GM18858 (cell line): ENCODE measurements around the gene S1PR4.
"Not testable (repeated sequence)": the region's sequence is repeated elsewhere in the genome, so short reads cannot be mapped to it uniquely, and the experiment has no call there.

Experiments used
- ATAC-seq: cut with Tn5 transposase; IDR thresholded peaks from one replicate; pipeline ENCODE4 v1.9.1; 2021; ENCODE audit not compliant: unreplicated experiment

The S1PR4 gene

DNA sequence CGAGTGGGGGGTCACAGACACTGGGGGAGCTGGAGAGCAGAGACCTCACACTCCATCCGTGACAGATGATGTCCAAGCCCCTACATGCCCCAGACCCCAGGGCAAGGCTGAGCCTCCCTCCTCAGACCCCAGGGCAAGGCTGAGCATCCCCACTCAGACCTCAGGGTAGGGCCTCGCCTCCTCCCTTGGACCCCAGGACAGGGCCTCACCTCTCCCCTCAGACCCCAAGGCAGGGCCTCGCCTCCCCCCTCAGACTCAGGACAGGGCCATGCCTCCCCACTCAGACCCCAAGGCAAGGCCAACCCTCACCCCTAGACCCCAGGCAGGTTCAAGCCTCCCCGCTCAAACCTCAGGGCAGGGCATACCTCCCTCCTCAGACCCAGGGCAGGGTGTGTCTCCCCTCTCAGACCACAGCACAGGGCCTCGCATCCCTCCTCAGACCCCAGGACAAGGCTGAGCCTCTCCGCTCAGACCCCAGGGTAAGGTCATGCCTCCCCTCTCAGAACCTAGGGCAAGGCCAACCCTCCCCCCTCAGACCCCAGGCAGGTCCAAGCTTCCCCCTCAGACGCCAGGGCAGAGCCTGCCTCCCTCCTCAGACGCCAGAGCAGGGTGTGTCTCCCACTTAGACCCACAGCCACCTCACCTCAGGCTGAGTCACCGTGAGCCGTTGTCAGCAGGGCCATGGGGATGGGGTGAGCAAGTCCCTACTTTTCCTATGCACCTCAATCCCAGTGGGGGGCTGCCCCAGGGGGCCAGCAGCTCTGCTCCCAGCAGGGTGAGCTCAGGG, 1.7 kb upstream of the S1PR4 start:
- no peak for ATAC-seq

GRCh38 chr19:3178973-3179738, 587 bp downstream of the S1PR4 start:
- no peak for ATAC-seq

DNA sequence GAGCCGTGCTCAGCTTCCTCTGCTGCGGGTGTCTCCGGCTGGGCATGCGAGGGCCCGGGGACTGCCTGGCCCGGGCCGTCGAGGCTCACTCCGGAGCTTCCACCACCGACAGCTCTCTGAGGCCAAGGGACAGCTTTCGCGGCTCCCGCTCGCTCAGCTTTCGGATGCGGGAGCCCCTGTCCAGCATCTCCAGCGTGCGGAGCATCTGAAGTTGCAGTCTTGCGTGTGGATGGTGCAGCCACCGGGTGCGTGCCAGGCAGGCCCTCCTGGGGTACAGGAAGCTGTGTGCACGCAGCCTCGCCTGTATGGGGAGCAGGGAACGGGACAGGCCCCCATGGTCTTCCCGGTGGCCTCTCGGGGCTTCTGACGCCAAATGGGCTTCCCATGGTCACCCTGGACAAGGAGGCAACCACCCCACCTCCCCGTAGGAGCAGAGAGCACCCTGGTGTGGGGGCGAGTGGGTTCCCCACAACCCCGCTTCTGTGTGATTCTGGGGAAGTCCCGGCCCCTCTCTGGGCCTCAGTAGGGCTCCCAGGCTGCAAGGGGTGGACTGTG, 1.2 kb downstream of the S1PR4 start:
- no peak for ATAC-seq

GRCh38 chr19:3183721-3184641, 5.4 kb downstream of the S1PR4 start:
- ATAC-seq = no peak

GRCh38 chr19:3184847-3185460, 6.4 kb downstream of the S1PR4 start:
- ATAC-seq = no peak

DNA sequence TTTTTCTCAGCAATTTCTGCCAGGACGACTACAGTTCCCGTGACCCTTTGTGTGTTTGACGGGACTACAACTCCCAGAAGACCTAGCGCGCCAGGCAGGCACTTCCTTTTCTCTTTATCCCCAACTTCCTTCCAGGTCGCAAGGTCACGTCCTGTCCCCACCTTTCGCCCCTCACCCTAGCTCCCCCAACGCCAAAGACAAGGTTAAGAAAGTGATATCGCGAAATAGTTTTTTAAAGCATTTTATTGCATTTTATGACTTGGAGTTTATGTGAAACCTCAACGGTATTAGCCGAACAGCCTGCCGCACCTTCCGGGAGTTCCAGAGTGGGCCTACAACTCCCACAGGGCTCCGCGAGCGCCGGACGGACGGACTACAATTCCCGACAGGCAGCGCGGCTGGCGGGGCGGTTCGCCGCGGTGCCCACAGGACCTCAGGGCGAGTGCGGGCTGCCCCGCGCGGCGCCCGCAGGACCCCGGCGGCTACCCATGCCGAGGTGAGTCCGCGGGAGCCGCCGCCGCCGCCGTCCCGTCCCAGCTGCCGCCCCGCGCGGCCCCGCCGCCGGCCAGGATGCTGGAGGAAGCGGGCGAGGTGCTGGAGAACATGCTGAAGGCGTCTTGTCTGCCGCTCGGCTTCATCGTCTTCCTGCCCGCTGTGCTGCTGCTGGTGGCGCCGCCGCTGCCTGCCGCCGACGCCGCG, 7.0 kb downstream of the S1PR4 start, which contains the start of gene NCLN:
Gene NCLN, plus strand, starts transcription at position 470 of the 699 bp plus-strand sequence. Its CDS starts 101 bp downstream, at position 571.
- ATAC-seq = no peak

DNA sequence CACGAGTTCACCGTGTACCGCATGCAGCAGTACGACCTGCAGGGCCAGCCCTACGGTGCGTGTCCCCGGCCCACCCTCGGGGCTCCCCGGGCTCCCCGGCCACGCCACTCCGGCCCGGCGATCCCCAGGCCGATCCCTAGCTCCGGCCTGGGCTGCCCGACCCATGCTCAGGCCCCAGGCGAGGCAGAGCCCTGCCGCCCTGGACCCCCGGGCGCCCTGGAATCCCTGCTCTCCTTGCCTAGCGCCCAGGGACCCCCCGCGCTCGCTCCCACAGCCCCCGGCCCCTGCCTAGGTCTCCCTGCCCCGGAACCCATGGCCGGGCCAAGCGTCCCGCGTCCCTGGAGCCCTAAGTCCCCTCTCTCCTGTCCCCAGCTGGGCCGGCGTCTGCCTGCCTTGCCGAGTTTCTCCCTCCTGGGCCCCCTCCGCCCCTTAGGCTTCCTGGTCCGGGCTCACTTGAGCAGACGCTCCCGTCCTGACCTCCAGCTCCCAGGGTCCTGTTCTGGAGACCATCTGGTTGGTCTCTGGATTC, 7.7 kb downstream of the S1PR4 start:
- no peak for ATAC-seq

GRCh38 chr19:3186891-3187661, 8.5 kb downstream of the S1PR4 start:
- ATAC-seq = no peak

DNA sequence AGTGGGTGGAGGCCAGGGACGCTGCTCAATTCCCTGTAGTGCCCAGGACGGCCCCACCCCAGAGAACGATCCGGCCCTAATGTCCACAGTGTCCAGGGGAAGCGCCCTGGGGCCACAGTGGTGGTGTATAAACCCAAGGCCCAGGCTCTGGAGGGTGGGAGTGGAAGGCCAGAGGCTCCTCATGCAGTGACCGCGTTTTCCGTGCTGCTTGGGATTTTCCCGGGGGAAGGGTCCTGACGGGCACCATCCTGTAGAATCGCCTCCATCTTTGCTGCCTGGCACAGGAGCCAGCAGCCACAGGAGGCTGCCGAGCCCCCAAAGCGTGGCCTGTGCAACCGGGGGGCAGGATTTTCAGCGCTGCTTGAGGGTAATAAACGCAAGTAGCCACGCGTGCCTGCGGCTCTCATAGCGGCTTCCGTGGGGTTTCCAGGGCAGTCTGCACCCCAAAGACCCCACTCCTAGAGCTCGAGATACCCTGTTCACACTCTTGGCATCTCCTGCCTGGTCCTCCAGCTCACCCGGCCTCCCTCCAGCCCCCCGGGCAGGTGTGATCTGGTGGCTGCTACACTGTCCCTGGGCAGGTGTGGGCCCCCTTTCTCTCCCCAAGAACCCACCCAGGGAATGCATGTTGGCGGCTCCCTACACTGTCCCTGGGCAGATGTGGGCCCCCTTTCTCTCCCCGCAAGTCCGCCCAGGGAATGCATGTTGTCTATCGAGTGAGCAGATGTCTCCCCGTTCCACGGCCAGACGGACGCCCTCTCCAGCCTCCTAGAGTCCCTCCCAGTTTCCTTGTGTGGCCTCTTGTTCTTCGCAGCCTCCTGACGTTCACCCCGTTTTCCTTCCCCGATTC, 9.3 kb downstream of the S1PR4 start:
- ATAC-seq = no peak

DNA sequence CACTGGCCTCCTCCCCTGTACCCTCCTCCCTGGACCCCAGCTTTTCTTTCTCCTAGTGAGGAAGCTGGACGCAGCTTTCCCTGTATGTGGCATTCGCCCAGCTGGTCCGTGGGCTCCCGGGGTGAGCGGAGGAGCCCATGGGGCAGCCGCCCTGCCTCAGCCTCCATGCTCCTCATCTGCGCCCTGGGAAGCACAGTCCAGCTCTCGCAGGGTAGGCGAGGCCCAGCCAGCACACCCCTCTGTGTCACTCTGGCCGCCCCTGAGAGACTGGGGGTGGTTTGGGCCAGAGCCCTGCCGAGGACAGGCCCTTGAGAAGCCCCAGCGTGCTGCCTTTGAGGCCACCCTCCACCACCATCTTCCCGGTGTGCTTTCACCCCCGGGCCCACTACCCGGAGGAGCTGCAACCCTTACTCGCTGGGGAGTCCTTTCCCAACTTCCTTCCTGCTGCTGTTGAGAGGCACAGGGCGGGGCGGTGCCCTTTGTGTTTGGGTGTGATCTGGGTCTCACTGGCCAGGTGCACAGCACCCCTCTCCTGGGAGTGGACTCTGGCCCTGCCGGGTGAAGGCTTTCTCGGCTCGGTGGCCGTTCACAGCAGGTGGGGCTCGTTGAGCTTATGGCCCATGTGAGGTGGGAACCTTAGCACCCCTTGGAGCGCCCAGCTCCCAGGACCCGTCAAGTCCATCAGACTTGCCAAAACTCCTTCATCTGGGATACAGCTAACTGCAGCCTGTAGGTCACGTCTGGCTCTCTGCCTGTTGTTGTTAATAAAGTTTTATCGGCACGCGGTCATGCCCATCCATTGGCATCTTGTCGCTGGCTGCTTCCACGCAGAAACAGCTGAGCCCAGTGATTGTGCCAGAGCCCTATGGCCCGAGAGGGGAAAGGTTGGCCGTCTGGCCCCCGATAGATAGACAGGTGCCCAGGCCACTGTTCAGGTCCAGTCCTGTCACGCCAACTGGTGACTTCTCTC, 10.3 kb downstream of the S1PR4 start:
- ATAC-seq = no peak

DNA sequence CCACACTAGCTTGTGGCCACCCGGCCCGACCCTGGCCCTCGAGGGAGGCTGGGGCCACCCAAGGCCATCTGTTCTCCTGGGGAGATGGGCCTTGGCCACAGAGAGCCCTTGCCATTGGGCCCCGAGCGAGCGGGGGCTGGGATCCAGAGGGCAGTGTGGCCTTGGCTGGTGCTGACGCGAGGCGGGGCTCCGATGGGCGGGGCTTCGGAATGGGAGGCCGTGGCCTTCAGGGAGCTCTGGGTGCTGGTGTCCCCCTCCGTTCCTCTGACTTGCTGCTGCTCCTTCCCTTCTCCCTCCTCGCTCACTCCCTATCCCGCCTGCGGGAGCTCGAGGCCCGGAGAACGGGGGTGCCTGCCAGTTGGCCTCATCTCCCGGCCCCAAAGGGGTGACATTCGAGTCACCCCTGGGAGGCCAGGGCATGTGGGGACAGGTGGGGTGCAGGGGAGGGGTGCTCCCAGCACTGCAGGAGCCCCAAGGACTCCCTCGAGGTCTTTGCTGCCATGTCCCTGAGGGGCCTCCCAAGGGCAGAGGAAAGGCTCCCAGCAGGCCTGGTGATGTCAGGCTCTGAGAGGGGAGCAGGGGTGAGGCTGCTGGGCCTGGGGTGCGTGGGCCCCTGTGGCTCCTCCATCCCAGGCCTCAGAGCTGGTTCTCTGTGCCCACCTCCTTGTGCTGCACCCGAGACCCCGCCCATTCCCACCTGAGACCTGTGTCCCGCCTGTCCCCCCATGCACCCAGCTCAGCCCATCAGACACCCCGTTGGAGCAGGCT, 11.3 kb downstream of the S1PR4 start:
- ATAC-seq = no peak

DNA sequence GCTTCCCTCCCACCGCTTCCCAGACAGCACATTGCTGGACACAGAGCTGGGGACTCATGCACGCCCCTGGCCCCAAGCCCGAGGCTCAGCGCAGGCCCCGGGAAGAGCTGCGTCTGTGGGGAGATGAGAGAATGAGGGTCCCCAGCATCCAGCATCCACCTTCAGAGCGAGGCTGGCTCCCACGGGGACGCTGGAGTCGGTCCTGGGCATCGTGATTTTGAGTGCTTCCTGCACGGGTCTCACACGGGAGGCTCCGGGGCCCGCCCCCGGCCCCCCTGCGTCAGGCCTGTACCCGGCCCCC, 11.9 kb downstream of the S1PR4 start:
- no peak for ATAC-seq

DNA sequence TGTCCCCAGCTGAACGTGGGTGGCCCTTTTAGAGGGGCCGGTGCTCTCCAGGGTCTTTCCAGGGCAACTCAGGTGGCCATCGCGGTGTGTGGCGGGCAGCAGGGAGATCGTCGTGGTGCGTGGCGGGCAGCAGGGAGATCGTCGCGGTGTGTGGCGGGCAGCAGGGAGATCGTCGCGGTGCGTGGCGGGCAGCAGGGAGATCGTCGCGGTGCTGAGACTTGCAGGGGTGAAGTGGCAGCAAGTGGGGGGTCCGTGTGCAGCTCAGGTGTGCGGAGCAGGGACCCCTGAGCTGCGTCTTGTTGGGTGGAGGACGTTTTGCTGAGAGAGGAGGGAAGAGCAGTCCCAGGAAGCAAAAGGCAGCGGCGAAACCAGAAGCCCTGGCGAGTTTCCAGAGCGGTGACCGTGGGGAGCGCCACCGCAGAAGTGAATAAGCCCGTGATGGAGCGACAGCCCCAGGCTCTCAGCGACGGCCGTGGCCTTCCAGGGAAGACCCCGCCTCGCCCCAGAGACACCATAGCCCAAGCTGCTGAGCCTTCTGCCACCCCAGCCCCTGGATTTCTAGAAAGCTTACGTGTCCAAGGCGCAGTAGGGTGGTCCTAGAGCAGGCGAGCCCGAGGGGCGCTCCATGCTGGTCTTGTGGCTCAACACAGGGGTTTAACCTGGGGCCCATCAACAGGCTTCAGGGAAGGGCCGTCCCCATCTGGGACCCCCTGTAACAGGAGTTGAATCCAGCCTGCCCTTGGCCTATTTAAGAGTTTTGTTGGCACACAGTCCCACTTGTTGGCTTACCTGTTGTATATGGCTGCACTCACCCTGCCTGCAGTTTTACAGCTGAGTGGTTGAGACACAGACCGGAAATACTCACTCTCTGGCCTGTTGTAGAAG, 12.6 kb downstream of the S1PR4 start:
- ATAC-seq = no peak

GRCh38 chr19:3191806-3192104, 13.2 kb downstream of the S1PR4 start:
- ATAC-seq = not testable (repeated sequence)

- no peak for ATAC-seq
These were observed 13.7 kb downstream of the S1PR4 start for GRCh38 chr19:3192228-3192635.
